Effector CD8-positive, alpha-beta T cell (primary cell): Measurements from ENCODE around the gene KLRF2.
A peak's percentile ranks its signal among the peaks of the same experiment; 100 is the strongest.

ENCODE experiments used
- DNase-seq: peaks from one replicate; lab custom pipeline; 2025; lab: John Stamatoyannopoulos, UW

KLRF2 gene

DNA sequence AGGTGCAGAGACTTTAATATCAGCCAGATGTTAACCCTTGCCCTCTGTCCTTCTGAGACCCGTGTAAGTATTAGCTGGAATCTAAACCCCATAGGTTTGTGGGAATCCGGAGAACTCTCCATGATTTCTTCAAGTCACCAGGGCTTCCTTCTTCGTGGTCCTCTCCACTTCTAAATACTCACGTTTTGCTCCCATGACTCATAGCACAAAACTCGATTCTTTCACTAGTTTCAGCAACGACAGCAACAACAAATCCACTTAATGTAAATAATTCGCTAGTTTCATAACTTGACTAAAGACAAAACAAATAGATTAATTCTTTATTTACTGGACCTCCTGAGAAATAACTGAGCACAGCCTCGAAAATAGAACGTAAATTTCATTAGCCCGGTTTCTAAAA, 55.3 kb downstream of the KLRF2 start:
- no peak for DNase-seq

DNA sequence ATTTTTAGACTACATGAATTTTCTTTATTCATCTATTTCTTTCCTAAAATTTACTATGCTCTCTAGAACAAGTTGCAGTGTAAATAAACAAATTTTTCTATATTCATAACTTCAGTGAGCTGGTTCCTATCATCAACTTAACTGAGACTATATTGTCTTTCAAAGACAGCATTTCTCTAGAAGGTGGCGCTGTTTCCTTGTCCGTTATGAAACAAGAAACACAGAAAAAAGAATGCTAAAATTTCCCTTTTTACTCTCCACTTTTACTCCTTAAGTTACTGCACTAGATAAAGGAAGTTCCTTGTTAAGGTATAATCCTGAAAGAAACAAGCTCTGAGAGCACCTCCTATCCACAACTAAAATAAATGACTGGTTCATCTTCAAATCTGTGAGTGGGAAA, 59.1 kb downstream of the KLRF2 start:
- DNase-seq: no peak

DNA sequence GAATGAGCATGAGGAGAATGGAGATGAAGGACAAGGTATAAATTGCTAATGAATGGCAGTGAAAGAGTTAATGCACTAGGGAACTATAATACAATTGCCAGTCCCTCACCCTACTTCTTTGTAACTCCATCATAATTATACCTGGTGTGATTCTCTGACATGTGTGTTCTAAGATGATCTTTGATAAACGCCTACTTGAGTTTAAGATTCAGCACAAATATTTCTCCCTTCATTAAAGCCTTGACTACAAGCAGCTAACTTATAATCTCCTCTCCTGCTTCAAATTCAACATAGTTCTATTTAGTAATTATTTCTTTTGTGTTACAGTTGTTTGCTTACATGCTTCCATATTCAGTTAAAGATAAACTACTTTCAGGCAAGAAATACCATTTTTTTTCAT, 60.5 kb downstream of the KLRF2 start:
- no peak for DNase-seq

DNA sequence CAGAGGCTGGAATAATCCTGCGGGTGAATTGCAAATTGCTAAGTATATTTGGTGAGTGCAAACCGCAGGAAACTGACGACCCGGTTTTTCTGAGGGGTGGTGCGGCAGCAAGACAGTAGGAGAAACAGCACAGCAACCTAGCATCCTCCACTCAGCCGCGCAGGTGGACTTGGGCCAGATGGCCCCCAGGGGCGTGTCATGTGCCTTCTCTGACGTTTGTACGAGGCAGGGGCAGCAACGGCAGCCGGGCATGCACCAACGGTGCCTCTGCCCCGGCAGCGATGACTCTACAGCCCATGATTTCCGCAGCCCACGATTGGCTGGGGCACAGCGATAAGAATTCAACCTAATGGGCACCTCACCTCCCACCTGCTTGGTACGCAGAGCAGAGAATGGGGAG, 62.0 kb downstream of the KLRF2 start:
- DNase-seq: peak; percentile 39

DNA sequence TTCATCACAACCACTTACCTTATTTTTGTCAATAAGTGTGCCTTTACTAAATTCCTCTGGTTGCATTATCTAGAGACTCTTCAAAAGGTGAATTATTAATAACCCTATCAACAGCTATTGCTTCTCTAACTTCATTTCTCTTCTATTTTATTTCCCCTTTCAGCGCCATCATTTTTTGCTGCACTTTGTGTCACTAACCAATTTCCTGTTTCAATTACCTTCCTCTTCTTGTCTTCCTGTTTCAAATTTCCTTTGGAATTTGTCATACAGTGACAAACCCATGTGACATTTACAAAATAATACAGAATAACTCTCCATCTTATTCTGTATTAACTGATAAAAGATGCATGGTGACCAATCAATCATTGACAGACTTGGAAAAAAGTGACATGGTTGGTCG, 63.1 kb downstream of the KLRF2 start:
- no peak for DNase-seq
